Ovary (tissue), 3 donors: ENCODE measurements around the gene CDK15.

Experiments used
- CTCF ChIP-seq, 3 donors: fragments of 450-650 bp in 2 of 3; fragments of 200-600 bp in 1 of 3; IDR thresholded peaks; one replicate each; pipeline versions ENCODE4 v1.5.1 to v1.8.0; 2016 to 2022; ENCODE audit warnings: antibody characterized with exemption in 3 of 3, mild to moderate bottlenecking in 1 of 3
- POLR2A ChIP-seq: fragments of 450-650 bp; IDR thresholded peaks from one replicate; pipeline ENCODE4 v1.6.1; 2017; ENCODE audit warnings: antibody characterized with exemption, mild to moderate bottlenecking, moderate library complexity
- donor health status: DM: no; HTN: no; CAD: no.

DNA sequence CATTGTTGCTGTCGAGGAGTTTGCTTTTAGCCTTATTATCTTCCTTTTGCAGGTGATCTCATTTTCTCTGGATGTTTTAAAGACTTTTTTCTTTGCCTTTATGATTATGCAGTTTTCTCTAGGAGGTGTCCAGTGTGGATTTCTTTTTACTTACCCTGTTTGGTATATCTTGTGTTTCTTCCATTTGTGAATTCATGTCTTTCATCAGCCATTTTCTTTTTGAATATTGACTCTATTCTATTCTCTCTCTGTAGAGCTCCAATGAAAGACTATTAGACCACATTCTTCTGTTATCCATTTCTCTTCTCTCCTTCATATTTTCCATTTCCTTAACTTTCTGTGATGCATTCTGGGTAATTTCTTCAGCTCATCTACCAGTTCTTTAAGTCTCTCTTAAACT, 34.4 kb downstream of the CDK15 start:
- TF ChIP-seq POLR2A (no peak), CTCF (IDR thresholded peaks at IDR 0.05) (no peak)
